ENCODE data around the gene TTLL8. TPM values are rescaled to one million over a fixed set of nuclear protein-coding genes. Genes with fewer than 3 reads are reported as not detected.

Gene TTLL8
- total RNA-seq, 4 donors from 2014 or later, result not detected

GRCh38 chr22:50019316-50019715 lies 38.8 kb downstream of the TTLL8 start:
- H3K4me1 ChIP-seq, result peaks cover 7 to 12% (median 9%) of the 10 kb centered on the region in 4 donors
- intact Hi-C loops (cut with DNase I), result no loop called here
- H3K4me3 ChIP-seq, result no peak overlapping the region
- H3K9me3 ChIP-seq, result peaks cover 0 to 6% (median 0%) of the 10 kb centered on the region in 4 donors
- DNase-seq (ENCODE audit: extremely low spot score), result no peak
- 61% methylated on average over 3 of the region's 3 CpGs for WGBS
- H3K36me3 ChIP-seq, result no peaks in the 10 kb centered on the region
- TF ChIP-seq EP300 (IDR thresholded peaks at IDR 0.05) (no peak), POLR2AphosphoS5 (IDR thresholded peaks at IDR 0.05) (no peak), CTCF (IDR thresholded peaks at IDR 0.05) (no peak), POLR2A (IDR thresholded peaks at IDR 0.05; ENCODE audit: low read depth) (no peak)
- H3K27me3 ChIP-seq, result peaks cover 0 to 68% (median 26%) of the 10 kb centered on the region in 4 donors
- H3K27ac ChIP-seq (replicated peaks in 1 of 4), result no peak overlapping the region

GRCh38 chr22:50018608-50019285 lies 39.4 kb downstream of the TTLL8 start:
- Histone ChIP-seq H3K27ac (replicated peaks in 1 of 4) (no peak overlapping the region), H3K36me3 (no peaks in the 10 kb centered on the region), H3K9me3 (peaks cover 0 to 6% (median 0%) of the 10 kb centered on the region in 4 donors), H3K27me3 (peaks cover 0 to 70% (median 32%) of the 10 kb centered on the region in 4 donors), H3K4me1 (peaks cover 7 to 16% (median 10%) of the 10 kb centered on the region in 4 donors), H3K4me3 (no peak overlapping the region)
- intact Hi-C loops (cut with DNase I), result no loop called here
- TF ChIP-seq CTCF (IDR thresholded peaks at IDR 0.05), result no peak
- TF ChIP-seq EP300 (IDR thresholded peaks at IDR 0.05), result no peak
- TF ChIP-seq POLR2A (IDR thresholded peaks at IDR 0.05; ENCODE audit: low read depth), result no peak
- no peak for TF ChIP-seq POLR2AphosphoS5 (IDR thresholded peaks at IDR 0.05)
- WGBS, result 58% methylated on average over 11 of the region's 11 CpGs
- DNase-seq (ENCODE audit: extremely low spot score), result no peak

- Histone ChIP-seq H3K9me3 (peaks cover 0 to 6% (median 0%) of the 10 kb centered on the region in 4 donors), H3K27ac (replicated peaks in 1 of 4) (no peak overlapping the region), H3K36me3 (no peaks in the 10 kb centered on the region), H3K27me3 (peaks cover 0 to 73% (median 40%) of the 10 kb centered on the region in 4 donors), H3K4me1 (peaks cover 7 to 16% (median 10%) of the 10 kb centered on the region in 4 donors), H3K4me3 (no peak overlapping the region)
- 86% methylated on average over 6 of the region's 6 CpGs for WGBS
- no peak for TF ChIP-seq EP300 (IDR thresholded peaks at IDR 0.05)
- TF ChIP-seq POLR2AphosphoS5 (IDR thresholded peaks at IDR 0.05), result no peak
- no peak for TF ChIP-seq POLR2A (IDR thresholded peaks at IDR 0.05; ENCODE audit: low read depth)
- TF ChIP-seq CTCF (IDR thresholded peaks at IDR 0.05), result no peak
- DNase-seq (ENCODE audit: extremely low spot score), result no peak
- intact Hi-C loops (cut with DNase I), result no loop called here
Observed at GRCh38 chr22:50017701-50018224, 40.3 kb downstream of the TTLL8 start.

- Histone ChIP-seq H3K4me3 (no peak overlapping the region), H3K27ac (replicated peaks in 1 of 4) (no peak overlapping the region), H3K9me3 (peaks cover 0 to 6% (median 0%) of the 10 kb centered on the region in 4 donors), H3K4me1 (peaks cover 7 to 16% (median 10%) of the 10 kb centered on the region in 4 donors), H3K36me3 (no peaks in the 10 kb centered on the region), H3K27me3 (peaks cover 0 to 76% (median 46%) of the 10 kb centered on the region in 4 donors)
- intact Hi-C loops (cut with DNase I), result no loop called here
- DNase-seq (ENCODE audit: extremely low spot score), result no peak
- TF ChIP-seq EP300 (IDR thresholded peaks at IDR 0.05), result no peak
- no peak for TF ChIP-seq POLR2AphosphoS5 (IDR thresholded peaks at IDR 0.05)
- TF ChIP-seq POLR2A (IDR thresholded peaks at IDR 0.05; ENCODE audit: low read depth), result no peak
- TF ChIP-seq CTCF (IDR thresholded peaks at IDR 0.05), result no peak
- 71% methylated on average over 15 of the region's 21 CpGs for WGBS
Observed at GRCh38 chr22:50016988-50017700, 41.0 kb downstream of the TTLL8 start.

All from esophagus muscularis mucosa (tissue), 4 donors.